GM12864 (cell line): ENCODE measurements around the gene KDM4C.
"Not testable (repeated sequence)": the region's sequence is repeated elsewhere in the genome, so short reads cannot be mapped to it uniquely, and the experiment has no call there.

Experiments
- DNase-seq: peaks from one replicate; pipeline ENCODE4 v3.0.0-alpha.2; 2011; ENCODE audit warnings: low read depth
- H3K4me3 ChIP-seq: 2 replicates; pipeline ENCODE4 v1.5.1; 2011; ENCODE audit warnings: mild to moderate bottlenecking, low read depth, low read length, control low read depth
- TF ChIP-seq, protein P1 (sequence below): IDR thresholded peaks from 2 replicates; pipeline ENCODE4 v1.5.1; 2011; ENCODE audit warnings: low read depth, mild to moderate bottlenecking, moderate library complexity, low read length, control low read depth, inconsistent platforms; ENCODE audit errors: missing control alignments

Gene KDM4C

DNA sequence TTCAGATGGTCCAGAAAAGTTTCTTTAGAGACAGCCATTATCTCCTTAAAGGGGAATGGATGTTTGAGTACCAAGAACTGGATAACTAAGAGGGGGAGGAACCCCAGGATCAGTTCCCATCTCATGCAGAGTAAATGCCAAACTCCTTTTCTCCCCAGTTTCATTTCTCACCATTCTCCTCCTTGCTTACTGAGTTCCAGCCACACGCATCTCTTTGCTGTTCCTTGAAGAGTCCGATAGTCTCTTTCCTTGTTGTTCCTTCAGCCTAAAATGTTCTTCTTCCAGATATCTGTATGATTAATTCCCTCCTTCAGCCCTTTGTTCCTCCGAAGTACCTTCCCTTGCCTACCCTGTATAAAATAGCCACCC, 30.0 kb downstream of the KDM4C start:
- TF ChIP-seq, protein P1, sequence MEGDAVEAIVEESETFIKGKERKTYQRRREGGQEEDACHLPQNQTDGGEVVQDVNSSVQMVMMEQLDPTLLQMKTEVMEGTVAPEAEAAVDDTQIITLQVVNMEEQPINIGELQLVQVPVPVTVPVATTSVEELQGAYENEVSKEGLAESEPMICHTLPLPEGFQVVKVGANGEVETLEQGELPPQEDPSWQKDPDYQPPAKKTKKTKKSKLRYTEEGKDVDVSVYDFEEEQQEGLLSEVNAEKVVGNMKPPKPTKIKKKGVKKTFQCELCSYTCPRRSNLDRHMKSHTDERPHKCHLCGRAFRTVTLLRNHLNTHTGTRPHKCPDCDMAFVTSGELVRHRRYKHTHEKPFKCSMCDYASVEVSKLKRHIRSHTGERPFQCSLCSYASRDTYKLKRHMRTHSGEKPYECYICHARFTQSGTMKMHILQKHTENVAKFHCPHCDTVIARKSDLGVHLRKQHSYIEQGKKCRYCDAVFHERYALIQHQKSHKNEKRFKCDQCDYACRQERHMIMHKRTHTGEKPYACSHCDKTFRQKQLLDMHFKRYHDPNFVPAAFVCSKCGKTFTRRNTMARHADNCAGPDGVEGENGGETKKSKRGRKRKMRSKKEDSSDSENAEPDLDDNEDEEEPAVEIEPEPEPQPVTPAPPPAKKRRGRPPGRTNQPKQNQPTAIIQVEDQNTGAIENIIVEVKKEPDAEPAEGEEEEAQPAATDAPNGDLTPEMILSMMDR, result no peak
- no peak for DNase-seq
- no peak overlapping the region for H3K4me3 ChIP-seq

DNA sequence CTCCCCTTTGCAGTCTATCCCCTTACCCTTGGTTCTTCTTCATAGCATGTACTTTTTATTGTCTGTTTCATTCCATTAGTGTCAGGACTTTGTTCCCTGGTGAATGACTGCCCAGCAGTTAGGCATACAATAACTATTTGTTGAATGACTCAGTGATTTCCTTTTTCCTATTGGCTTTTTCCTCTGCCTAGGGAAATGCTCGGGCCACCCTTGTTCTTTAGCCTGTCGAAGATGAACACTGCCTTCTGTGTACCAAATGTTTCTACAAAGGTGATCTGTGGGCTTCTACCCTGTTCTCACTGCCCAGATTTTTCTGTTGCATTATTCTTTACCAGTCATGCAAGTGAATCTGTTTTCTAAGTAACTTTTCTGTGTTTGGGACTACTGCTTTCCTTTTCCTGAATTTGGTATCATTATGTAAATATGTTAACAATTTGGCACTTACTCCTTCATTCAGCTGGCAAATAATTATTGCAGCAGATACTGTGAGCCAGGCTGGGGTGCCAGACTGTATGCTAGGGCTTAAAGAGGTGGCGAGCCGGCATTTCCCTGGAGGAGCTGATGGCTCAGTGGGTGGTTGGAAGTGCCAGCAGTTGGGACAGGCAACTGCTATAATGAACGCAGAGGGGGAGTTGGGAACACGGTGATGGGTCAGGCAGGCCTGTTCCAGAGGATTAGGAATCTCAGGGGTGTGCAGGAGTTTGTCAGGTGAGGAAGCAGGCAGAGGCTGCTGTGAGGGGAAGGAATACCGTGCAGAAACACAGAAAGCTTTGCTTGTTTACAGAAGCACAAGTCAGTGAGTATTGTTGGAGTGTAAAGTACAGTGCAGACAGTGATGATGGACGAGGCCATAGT, 30.6 kb downstream of the KDM4C start:
- no peak for DNase-seq
- no peak overlapping the region for H3K4me3 ChIP-seq
- TF ChIP-seq, protein P1, result no peak

- H3K4me3 ChIP-seq, DNase-seq: not testable (repeated sequence)
Observed at GRCh38 chr9:6789017-6789338, 31.2 kb downstream of the KDM4C start.

GRCh38 chr9:6790866-6791265, 33.1 kb downstream of the KDM4C start:
- TF ChIP-seq, protein P1, result no peak
- DNase-seq, result no peak
- H3K4me3 ChIP-seq, result no peak overlapping the region

DNA sequence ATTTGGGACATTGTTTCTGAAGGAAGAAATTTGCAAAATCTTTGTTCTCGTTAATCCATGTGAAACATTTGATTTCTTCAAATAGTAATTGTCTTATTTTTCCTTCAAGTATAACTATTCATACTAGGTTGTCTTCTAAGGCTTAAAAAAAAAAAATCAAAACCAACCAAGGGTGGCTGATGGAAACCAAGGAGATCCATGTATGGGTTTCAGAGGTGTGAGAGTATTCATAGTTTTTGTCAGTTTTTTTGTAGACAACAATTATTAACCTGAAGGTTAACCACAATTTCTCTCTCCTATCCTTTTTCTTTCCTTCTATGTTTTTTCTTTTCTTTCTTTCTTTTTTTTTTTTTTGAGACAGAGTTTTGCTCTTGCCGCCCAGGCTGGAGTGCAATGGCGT, 35.4 kb downstream of the KDM4C start:
- no peak overlapping the region for H3K4me3 ChIP-seq
- TF ChIP-seq, protein P1, result no peak
- no peak for DNase-seq

GRCh38 chr9:6794936-6795335, 37.2 kb downstream of the KDM4C start:
- DNase-seq, result no peak
- TF ChIP-seq, protein P1, result no peak
- H3K4me3 ChIP-seq, result no peak overlapping the region

DNA sequence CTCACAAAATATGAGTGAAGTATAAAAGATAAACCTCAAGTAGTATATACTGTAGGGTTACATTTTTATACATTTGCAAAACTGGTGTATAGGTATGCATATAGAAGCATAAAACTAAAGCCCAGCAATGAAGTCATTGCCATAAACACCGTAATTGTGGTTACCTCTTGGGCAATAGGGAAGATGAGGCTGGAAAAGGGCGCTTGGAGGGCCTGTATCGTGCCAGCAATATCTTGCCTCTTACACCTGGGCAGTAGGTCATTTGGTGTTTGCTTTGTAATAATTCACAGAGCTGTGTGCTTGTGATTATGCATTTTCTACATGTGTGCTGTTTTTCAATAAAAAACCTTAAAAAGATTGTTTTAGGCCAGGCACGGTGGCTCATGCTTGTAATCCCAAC, 45.2 kb downstream of the KDM4C start:
- no peak overlapping the region for H3K4me3 ChIP-seq
- TF ChIP-seq, protein P1, result no peak
- DNase-seq, result no peak
